Liver (tissue), 3 donors: ENCODE results near the gene AGPAT4.

Experiments used
- ATF3 ChIP-seq: IDR thresholded peaks from 2 replicates; pipeline ENCODE4 v1.6.1; 2016; ENCODE audit warnings: antibody characterized with exemption
- EGR1 ChIP-seq, 2 donors: IDR thresholded peaks; 2 replicates each; pipeline ENCODE4 v1.6.1; 2016 to 2018; ENCODE audit warnings: antibody characterized with exemption in 2 of 2, low read depth in 2 of 2
- FOXA2 ChIP-seq: IDR thresholded peaks from 2 replicates; pipeline ENCODE4 v1.6.1; 2016; ENCODE audit warnings: antibody characterized with exemption
- GABPA ChIP-seq, 2 donors: IDR thresholded peaks in 1 of 2; conservative IDR thresholded peaks in 1 of 2; 2 replicates each; pipeline ENCODE4 v1.6.1; 2016; ENCODE audit warnings: antibody characterized with exemption in 2 of 2, mild to moderate bottlenecking in 1 of 2, moderate library complexity in 1 of 2
- HNF4A ChIP-seq, 2 donors: conservative IDR thresholded peaks; 2 replicates each; pipeline ENCODE4 v1.6.1; 2016; ENCODE audit warnings: antibody characterized with exemption in 2 of 2, mild to moderate bottlenecking in 2 of 2
- NR2F2 ChIP-seq: IDR thresholded peaks from 2 replicates; pipeline ENCODE4 v1.6.1; 2016; ENCODE audit warnings: antibody characterized with exemption
- REST ChIP-seq: IDR thresholded peaks from 2 replicates; pipeline ENCODE4 v1.6.1; 2016; ENCODE audit warnings: antibody characterized with exemption, mild to moderate bottlenecking
- RXRA ChIP-seq, 2 donors: IDR thresholded peaks; 2 replicates each; pipeline ENCODE4 v1.6.1; 2017 to 2018; ENCODE audit warnings: antibody characterized with exemption in 2 of 2, mild to moderate bottlenecking in 1 of 2
- TAF1 ChIP-seq: conservative IDR thresholded peaks from 2 replicates; pipeline ENCODE4 v1.6.1; 2016; ENCODE audit warnings: antibody characterized with exemption, mild to moderate bottlenecking
- YY1 ChIP-seq: IDR thresholded peaks from 2 replicates; pipeline ENCODE4 v1.6.1; 2016; ENCODE audit warnings: antibody characterized with exemption, mild to moderate bottlenecking
- ZBTB33 ChIP-seq: IDR thresholded peaks from 2 replicates; pipeline ENCODE4 v1.6.1; 2016; ENCODE audit warnings: antibody characterized with exemption
- TF ChIP-seq, protein P1 (sequence below): fragments of 150-350 bp; IDR thresholded peaks from 2 replicates; pipeline ENCODE4 v1.5.1; 2017; ENCODE audit warnings: improper control_type of control experiment, low read depth, low read length; ENCODE audit not compliant: missing input control
- TF ChIP-seq, protein P2 (sequence below): IDR thresholded peaks from 2 replicates; pipeline ENCODE4 v1.6.1; 2016; ENCODE audit warnings: antibody characterized with exemption
- donor health status: healthy.
- donor health status: healthy.

- TF ChIP-seq RXRA (IDR thresholded peaks at IDR 0.05) = no peak
- TF ChIP-seq, protein P1, sequence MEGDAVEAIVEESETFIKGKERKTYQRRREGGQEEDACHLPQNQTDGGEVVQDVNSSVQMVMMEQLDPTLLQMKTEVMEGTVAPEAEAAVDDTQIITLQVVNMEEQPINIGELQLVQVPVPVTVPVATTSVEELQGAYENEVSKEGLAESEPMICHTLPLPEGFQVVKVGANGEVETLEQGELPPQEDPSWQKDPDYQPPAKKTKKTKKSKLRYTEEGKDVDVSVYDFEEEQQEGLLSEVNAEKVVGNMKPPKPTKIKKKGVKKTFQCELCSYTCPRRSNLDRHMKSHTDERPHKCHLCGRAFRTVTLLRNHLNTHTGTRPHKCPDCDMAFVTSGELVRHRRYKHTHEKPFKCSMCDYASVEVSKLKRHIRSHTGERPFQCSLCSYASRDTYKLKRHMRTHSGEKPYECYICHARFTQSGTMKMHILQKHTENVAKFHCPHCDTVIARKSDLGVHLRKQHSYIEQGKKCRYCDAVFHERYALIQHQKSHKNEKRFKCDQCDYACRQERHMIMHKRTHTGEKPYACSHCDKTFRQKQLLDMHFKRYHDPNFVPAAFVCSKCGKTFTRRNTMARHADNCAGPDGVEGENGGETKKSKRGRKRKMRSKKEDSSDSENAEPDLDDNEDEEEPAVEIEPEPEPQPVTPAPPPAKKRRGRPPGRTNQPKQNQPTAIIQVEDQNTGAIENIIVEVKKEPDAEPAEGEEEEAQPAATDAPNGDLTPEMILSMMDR = no peak
- no peak for TF ChIP-seq EGR1 (IDR thresholded peaks at IDR 0.05; ENCODE audit: low read depth in 2 of 2)
- TF ChIP-seq, protein P2, sequence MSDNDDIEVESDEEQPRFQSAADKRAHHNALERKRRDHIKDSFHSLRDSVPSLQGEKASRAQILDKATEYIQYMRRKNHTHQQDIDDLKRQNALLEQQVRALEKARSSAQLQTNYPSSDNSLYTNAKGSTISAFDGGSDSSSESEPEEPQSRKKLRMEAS = no peak
- no peak for TF ChIP-seq FOXA2
- TF ChIP-seq GABPA (IDR thresholded peaks at IDR 0.05 in 1 of 2, conservative IDR thresholded peaks at IDR 0.05 in 1 of 2) = no peak
- TF ChIP-seq NR2F2 = no peak
- no peak for TF ChIP-seq TAF1
- TF ChIP-seq YY1 = no peak
- TF ChIP-seq HNF4A (conservative IDR thresholded peaks at IDR 0.05) = no peak
- TF ChIP-seq REST = no peak
- TF ChIP-seq ZBTB33 = no peak
- no peak for TF ChIP-seq ATF3
Measured at GRCh38 chr6:161091972-161092701, 181.7 kb downstream of the AGPAT4 start.
